H4 (cell line): ENCODE measurements around the gene TM4SF5. TPM values are rescaled to one million over a fixed set of nuclear protein-coding genes. Genes with fewer than 3 reads are reported as not detected.

Source experiments
- DNase-seq: peaks from one replicate; pipeline ENCODE4 v3.0.0-alpha.2; 2015; ENCODE audit warnings: low spot score
- total RNA-seq: library from RNA; depleted of rRNA; stranded (reverse); fragments of >200 nt; shearing (Covaris generic); gene quantifications from 2 replicates; pipeline ENCODE4 v1.2.3, GENCODE V29; 2014

Gene TM4SF5
- total RNA-seq, 1 experiment from 2014 or later: not detected

DNA sequence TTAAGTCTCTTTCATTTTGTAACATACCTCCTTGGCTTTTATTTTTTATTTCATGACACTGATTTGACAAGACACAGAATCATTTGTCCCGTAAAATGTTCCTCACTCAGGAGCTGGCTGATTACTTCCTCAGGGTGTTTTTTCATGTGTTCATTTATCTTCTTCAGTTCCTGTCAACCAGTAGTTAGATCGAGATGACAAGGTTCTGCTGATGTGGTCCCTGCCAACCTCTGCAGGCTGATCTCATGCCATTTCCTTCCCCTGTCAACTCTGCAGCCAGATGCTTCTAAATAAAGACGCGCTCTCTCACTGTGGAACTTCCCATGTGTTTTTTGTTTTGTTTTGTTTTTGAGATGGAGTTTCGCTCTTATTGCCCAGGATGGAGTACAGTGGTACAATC, 23.8 kb upstream of the TM4SF5 start:
- no peak for DNase-seq

DNA sequence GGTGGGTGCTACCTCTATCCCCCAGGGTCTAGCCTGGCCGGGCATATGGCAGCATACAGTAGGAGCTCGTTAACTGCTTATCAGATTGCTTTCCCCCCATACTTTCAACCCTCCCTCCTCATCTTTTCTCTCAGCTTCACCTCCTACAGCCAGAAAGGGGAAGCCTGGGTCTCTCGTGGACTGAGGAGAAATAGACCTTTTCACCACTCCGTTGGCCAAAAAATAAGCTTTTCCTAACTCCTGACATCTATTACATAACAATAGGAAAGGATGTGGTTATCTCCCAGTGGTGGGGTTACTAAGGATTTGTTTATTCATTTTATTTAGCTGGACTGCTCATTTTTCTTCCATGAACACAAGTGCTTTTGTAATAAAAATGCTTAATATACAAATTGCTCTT, 23.0 kb upstream of the TM4SF5 start:
- DNase-seq: no peak

DNA sequence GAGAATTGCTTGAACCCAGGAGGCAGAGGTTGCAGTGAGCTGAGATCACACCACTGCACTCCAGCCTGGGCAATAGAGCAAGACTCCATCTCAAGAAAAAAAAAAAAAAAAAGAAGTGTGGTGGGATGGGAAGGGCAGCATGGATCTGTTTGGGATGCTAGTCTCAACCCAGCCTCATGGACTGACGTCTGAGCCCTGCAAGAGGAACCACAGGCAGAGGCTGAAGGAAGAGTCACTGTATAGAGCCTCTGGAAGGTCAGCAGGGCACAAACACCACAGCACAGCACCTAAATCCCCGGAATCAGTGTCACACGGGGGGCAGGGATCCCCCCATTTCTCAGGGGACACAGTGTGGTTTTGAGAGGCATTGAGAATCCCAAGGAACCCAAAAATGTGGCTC, 21.1 kb upstream of the TM4SF5 start:
- no peak for DNase-seq

DNA sequence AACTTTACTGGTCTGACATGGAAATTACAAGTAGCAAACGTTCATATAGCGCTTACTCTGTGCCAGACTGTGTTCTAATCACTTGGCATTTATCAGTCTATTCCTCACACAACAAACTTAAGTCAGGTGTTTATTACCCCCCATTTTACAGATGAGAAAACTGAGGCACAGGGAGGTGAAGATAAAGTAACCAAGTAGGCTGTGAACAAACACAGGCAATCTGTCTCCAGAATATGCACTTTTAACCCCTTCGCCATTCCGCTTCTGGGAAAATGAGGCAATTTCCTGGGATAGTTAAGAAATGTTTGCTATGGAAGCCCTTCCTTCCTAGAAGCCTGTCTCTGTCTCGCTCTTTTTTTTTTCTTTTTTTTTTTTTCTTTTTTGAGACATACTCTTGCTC, 19.8 kb upstream of the TM4SF5 start:
- DNase-seq: no peak

DNA sequence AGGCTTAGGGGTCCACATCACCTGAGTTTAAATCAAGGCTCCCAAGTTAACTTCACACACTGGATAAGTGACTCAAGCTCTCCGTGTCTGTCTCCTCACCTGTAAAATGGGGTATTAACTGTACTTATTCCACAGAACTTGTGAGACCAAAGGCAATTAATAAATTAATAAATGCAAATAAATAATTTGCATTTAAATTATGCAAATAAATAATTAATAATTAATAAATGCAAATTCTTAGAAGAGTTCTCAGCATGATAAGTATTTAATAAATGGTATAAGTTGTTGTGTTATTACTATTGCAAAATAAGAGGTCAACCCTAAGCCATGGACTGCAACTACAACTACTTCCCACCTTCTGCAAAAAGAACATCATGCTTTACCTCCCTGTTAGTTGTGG, 18.3 kb upstream of the TM4SF5 start:
- no peak for DNase-seq

DNA sequence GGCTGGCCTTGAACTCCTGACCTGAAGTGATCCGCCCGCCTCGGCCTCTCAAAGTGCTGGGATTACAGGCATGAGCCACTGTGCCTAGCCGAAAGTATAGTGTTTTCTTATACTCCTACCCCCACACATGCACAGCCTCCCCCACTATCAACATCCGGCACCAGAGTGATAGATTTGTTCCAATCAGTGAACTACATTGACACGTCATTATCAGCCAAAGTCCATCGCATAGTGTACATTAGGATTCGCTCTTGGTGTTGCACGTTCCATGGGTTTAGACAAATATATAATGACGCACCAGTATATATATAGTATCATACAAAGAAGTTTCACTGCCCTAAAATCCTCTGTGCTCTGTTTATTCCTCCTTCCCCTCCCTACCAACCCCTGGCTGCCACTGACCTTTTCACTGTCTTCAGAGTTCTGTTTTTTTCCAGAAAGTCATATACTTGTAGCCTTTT, 11.9 kb upstream of the TM4SF5 start:
- no peak for DNase-seq

DNA sequence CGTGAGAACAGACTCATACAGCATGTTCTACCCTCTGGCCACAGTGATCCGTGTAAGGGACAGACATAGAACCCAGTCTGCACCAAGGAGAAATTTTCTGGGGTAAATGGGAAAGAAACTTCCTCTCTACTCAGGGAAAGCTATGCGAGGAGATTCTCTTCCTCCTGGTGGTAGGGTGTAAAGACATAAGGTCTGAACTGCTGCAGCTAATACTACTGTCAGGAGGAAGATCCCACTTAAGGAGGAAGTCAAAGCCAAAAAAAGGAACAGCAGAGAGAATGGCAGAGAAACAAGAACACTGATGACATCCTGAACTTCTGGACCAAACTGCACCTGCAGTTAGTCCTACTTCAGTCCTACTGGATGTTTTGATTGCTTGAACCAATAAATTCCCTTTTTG, 7.1 kb upstream of the TM4SF5 start:
- DNase-seq: no peak

DNA sequence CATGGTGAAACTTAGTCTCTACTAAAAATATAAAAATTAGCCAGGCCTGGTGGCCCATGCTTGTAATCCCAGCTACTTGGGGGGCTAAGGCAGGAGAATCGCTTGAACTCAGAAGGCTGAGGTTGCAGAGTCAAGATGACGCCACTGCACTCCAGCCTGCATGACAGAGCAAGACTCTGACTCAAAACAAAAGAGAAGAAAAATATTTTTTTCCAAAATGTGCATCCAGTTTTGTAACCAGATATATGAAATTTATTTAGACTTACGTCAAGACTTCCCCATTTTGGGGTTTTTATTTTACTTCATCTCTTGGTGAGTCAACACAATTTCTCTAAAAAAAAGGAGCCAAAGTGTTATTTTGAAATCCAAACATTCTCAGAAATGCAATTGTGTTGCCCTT, 5.5 kb upstream of the TM4SF5 start:
- no peak for DNase-seq

DNA sequence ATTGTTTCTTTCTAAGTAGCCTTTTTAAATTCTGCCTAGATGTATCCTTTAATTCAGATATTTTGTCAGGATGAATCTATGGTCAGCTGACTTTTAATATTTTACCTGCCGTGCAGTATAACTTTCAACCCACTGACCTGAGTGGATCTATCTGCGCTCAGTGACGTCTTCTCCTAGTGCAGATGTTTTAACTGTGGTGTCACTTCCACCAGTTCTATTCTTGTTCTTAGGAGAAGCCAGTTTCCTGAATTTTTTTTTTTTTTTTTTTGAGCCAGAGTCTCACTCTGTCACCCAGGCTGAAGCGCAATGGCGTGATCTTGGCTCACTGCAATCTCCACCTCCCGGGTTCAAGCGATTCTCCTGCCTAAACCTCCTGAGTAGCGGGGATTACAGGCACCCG, 5.0 kb upstream of the TM4SF5 start:
- no peak for DNase-seq

DNA sequence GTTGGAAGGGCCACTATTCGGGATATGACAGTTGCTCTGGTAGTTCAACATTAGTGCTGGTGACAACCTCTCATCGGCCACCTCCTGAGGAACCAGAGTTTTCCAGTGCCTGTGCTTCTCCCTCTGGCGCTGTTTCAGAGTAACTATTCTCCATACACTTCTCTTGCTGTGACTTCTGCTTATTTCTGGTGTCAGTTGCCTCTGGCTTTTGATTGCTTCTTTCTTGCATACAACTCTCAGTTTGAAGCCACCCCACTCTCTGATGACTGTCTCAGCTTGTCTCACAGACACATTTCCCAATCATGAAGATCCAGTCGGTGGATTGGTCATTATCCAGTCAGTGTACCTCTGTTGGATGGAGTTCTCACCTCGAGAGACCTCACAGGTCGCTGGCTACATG, 3.4 kb upstream of the TM4SF5 start:
- DNase-seq: no peak

DNA sequence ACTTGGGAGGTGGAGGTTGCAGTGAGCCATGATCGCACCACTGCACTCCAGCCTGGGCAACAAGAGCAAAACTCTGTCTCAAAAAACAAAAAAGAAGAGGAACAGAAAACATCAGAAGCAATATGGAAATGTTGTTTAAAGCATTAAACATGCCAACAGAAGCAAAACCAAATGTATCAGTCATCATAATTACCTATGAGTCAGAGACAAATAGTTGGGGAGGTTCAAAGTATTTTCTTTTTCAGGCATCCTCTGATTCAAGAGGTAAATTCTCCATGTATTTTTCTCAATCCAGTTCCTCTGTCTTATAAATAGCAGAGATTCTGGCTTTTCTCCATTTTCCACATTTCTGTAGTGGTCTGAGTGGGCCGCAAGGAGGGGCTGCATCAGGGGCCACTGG, 2.1 kb upstream of the TM4SF5 start:
- DNase-seq: no peak

DNA sequence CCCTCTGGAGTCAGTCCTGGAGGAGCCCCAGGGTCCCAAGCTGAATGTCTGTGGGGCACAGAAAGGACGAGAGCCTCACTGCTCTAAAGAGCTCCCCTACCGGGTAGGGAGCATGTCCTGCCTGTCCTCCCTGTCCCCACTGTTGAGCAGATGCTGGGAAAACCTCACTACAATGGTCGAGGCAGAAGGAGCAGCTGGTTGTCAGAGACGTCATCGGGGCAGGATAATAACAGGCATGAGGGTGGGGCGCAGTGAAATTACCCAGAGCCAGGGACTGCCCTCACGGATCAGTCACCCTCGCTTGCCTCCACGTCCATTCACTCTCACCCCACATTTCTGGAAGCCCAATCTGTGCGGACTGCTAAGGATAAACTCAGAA, 538 bp downstream of the TM4SF5 start:
- DNase-seq: no peak

DNA sequence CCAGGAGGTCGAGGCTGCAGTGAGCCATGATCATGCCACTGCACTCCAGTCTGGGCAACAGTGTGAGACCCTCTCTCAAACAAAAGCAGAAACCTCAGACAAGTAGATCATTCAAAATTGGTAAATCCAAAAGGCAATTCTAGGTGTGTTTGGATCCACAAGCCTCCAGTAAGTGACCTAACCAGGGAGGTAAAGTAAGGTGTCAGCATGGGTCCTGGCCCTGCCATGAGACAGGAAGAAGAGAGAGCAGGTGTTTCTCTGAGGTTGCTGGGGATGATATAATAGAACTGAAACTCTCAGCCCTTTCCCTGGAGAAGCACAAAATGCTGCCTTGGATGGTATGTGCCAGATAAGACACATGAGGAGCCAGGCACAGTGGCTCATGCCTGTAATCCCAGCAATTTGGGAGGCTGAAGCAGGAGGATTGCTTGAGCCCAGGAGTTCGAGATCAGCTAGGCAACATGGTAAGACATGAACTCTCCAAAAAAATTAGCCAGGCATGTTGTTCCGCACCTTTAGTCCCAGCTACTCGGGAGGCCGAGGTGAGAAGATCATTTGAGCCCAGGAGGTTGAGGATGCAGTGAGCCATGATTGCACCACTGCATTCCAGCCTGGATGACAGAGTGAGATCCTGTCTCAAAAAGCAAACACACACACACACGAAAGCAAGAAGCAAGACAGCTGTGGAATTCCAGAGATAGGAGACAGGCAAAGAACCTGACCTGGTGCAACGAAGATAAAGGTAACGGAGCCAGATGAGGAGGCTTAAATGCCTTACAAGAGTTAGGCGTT, 6.5 kb downstream of the TM4SF5 start:
- no peak for DNase-seq

DNA sequence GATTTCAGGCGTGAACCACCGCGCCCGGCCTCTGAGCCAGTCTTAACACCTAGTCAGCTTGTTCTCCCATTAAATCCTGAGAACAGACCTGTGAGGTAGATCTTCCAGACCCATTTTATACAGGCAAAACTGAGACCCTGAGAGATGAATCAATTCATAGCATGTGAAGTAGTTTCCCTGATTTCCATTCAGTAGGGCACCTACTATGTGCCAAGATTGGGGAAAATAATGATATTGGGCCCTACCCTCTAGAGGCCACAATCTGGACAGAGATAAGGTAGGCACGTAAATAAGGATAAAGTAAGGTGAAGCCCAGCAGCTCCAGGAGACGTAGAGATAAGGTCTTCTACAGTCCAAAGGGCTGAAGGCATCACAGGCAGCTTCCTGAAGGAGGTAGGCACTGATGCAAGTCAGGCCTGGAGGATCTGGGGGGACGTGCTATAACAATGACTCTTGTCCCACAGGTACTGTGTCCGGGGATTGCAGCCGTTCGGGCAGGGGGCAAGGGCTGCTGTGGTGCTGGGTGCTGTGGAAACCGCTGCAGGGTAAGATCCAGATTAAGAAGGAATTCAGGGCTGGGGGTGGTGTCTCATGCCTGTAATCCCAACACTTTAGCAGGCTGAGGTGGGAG, 8.8 kb downstream of the TM4SF5 start:
- no peak for DNase-seq

DNA sequence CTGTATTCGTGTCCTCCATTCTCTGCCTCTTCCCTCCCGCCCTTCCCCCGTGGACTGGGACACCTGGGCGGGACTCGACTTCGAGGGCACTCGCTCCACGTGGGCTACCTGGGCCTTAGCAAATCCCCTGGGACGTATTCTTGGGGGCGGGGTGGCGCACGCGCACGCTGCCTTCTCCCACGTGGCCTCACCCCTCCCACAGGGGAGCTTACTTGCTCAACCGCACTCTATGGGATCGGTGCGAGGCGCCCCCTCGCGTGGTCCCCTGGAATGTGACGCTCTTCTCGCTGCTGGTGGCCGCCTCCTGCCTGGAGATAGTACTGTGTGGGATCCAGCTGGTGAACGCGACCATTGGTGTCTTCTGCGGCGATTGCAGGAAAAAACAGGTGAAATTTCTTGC, 11.0 kb downstream of the TM4SF5 start:
- DNase-seq: no peak

DNA sequence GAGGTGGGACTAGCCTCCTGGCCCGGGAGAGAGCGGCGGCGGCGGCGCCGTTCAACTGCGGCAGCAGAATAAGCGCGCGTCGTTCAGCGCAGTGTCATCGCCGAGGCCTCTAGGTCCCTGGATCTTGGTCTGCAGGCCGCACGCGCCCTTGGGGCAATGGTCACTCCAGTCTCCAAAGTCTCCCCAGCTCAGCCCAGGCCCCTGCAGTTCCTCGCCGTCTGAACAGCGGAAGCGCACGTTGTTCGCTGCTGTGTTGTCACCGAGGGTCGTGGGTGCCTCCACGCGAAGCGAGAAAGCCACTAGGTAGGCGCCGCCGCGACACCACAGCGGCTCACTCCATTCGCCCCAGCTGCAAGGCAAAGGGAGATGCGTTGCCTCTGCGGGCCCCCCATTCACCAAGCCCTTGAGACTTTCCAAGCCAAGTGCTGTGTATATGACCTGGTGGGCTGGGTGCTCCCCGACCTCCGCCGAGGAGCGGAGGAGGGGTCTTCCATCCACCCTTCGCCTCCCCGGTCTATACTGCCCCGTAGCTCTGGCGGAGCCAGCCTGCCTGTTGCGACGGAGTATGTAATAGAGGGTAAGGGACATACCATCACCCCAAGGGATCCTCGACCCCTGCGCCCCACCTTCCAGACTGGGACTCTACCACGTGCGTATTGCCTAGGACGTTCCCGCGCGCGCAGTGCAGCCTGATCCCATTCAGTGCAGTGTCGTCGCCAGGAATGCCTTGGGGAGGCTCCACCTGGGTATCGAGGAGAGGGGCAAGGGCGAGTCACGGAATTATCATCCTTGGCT, 13.8 kb downstream of the TM4SF5 start:
- DNase-seq: no peak

DNA sequence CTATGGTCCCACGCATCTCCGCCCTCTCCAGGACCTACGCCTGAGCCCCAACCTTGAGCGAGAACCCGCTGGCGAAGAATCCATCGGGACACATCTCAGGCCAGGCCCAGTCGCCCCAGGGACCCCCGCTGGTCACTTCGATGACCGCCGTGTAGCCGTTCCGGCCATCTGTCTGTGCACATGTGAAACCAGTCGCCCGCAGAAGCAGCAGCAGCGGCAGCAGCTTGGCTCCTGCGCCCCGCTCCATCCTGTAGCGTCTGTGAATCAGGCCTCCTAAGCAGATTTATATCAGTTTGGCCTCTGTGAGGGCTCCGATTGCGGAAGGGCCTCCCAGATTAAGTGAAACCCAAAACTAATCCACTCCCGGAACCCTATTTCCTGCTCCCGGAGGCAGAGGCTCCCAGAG, 14.4 kb downstream of the TM4SF5 start, which contains the start of gene VMO1:
VMO1 (minus strand) TSS at position 259 of the 406 bp plus-strand sequence; CDS start at position 247, 12 bp downstream.
- DNase-seq: no peak

DNA sequence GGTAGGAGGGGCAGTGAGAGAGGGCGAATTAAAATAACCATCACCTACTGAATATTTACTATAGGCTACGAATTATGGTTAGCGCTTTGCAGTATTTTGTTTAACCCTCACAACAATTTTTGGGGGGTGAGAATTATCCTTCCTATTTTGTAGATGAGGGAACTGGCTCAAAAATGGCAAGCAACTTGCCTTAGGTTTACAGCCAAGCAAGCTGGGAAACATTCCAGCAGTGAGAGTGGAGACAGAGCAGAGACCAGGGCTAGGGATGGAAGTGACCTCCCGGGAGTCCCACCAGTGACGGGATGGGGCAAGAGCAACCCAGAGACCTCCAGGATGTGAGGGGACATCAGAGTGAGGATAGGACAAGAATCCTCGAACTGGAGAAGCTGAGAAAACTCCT, 14.8 kb downstream of the TM4SF5 start:
- DNase-seq: no peak

DNA sequence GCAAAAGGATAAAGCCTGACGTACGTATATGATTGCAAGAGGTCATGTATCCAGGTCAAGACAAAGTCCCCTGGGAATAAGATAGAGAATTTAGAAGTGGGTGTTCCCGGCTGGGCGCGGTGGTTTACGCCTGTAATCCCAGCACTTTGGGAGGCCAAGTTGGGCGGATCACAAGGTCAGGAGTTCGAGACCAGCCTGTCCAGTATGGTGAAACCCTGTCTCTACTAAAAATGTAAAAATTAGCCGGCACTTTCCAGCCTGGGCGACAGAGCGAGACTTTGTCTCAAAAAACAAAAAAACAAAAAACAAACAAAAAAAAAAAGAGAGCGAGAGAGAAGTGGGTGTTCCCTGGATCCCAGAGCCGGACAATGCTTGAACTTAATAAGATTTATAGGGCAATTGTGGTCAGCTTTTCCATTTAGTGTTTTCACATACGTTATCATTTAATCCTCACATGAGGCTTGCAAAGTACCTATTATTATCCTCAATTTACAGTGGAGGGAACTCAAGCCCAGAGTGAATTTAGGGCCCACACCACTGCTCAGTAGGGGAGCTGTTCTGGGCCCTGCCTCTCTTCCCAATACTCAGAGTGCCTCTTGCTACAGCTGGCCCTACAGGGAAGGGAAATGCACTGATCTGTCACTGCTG, 16.6 kb downstream of the TM4SF5 start:
- DNase-seq: no peak

DNA sequence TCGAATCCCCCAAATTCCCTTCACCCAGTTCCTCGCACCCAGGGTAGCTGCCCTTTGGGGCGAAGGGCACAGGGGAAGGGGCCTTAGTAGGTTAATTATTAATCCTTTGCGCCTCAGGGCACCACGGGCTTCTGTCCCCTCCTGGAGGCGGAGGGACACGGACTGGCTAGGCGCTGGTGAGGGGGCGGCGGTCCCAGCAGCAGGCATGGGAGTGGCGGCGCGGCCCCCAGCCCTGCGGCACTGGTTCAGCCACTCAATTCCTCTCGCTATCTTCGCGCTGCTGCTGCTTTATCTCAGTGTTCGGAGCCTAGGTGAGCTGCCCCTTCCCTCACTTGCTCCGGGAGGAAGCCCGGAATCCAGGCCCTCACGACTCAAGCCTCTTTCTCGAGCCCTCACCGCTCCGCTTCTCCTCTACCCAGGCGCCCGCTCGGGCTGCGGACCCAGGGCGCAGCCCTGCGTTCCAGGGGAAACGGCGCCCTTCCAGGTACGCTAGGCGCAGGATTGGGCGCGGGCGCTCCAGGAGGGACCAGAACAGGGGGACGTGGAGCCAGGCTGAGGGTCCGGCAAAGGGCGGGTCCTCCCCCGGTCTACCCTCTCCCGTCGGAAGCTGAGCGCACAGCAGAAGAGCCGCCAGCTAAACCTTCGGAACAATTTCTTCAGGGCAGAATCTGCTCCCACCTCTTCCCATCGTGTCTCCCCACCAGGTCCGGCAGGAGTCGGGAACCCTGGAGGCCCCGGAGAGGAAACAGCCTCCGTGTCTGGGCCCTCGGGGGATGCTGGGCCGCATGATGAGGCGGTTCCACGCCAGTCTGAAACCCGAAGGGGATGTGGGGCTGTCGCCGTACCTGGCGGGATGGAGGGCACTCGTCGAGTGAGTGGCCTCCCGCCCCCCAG, 17.4 kb downstream of the TM4SF5 start, which contains the start of gene GLTPD2:
GLTPD2 (plus strand) TSS at position 158 of the 894 bp plus-strand sequence; CDS start at position 206, 48 bp downstream.
- no peak for DNase-seq

DNA sequence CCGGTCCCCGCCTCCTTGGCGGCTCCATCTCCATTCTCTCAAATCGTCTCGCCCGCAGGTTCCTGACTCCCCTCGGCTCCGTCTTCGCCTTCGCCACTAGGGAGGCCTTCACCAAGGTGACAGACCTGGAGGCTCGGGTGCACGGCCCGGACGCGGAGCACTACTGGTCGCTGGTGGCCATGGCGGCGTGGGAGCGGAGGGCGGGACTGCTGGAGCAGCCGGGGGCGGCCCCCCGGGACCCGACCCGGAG, 17.9 kb downstream of the TM4SF5 start:
- DNase-seq: no peak
